Stimulated activated CD4-positive, alpha-beta T cell treated with anti-CD3 and anti-CD28 coated beads, Interleukin-15, amount 100 ng/mL, for 48 hours (primary cell): ENCODE results near the gene VSNL1.

Experiments used
- DNase-seq, 2 donors: peaks; one replicate each; pipeline ENCODE4 v3.0.0-alpha.2; 2020; ENCODE audit warnings: low read depth in 2 of 2

The VSNL1 gene

DNA sequence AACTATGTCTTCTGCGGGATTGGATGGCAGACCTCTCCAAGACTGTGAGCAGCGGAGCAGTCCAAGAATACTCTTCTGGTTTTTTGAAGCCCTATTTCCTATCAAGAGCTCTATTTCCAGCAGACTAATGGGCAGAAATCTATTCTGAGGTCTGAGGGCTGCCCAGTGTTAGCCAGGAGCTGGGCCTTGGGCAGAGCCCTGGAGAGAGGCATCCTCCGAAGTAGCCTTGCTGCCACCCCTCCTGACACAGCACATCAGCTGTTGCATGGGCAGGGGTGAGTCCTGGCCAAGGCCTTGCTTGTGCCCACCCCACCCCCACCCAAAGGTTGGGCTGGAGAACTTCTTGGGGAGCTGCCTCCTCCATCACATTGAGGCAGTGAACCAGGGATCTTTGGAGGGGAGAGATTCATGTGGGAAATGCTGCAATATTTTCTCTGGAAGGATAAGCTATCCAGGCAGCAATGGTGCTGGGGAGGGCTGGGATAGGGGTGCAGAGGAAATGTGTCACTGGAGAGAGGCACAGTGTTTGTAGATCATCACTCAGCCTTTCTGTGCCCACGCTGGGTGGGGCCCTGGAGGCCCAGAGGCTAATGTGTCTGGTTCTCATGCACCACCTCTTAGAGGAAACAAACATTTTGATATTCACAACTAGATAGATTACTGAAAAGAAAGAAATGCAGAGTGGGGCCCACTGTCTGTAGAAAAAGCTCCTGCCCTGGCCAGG lies 104.7 kb downstream of the VSNL1 start:
- no peak for DNase-seq

DNA sequence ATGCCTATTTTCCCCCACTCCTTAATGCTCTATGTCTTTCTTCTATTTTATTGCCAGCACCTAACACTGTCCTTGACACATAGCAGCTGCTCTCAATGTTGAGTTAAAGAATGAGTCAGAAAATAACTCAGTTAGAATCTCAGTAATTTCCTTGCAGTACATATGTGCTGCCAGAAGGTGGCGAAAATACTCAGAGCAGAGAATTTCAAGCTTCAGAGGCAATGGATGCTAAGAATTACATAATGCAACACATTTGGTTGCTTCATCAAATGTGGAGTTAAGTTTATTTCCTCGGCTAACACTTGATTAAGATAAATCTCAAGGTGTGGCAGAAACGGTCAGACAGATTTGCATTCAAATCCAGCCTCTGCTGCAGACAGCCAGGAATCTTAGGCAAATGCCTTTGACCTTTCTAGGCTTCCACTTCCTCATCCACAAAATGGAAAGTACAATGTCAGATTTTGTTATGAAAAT lies 105.6 kb downstream of the VSNL1 start:
- DNase-seq, result peak in 1 of 2 donors; percentile 42

DNA sequence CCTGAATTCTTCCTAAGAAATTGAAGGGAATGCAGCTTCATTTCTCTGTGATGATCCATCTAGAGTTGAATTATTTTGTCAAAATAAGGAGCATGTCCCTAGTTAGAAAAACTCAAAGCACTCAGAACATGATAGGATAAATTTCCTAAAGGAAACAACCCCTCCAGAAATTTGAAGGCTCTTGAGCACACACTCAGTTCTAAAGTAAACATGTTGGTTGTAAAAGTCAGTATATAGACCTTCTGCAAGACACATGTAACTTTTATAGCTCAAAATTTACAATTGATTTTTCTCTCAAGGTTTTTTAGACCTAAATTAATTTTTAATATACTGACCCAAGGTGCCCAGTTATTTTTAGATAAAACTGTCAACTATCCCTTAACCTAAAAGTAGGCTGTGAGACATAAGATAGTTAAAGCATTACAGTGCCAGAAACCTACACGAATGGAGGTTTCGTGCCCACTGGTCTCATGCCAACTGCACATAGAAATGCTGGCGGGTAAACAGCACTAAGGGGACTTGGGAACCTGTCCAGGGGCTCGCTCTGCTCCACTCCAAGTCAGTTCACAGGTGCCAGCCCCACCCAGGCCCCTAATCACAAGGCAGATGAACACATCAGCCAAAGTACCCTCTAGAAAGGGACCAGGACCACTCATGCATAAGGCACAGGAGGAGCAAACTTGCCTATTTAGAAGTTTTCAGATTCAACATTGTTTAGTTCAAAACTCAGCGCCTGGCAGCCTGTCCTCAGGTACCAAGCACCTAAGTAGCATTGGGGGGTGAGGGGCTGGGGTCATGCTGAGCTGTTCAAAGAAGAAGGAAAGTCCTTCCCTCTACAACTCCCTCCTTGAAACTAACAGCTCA lies 106.6 kb downstream of the VSNL1 start:
- DNase-seq, result no peak

- DNase-seq, result no peak
Observed at GRCh38 chr2:17648581-17648980, 108.1 kb downstream of the VSNL1 start.

DNA sequence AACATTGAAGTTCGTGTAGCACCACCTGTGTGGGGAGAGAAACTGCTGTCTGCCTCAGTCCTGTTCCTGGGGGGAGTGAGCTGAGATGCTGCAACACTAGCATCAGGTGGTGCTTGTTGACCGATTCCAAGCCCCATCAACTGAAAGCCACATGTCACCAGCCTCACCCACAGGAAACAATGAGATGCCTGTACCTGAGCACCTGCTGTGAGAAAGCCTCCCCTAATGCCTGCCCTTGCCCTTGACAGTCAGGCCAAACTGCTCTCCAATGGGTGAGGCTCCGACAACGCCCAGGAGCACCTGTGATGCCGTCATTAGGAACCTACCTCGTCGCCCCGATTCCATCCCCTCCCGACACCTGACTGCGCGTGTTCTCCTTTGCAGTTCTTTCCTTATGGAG lies 108.5 kb downstream of the VSNL1 start:
- DNase-seq, result no peak

- no peak for DNase-seq
Observed at GRCh38 chr2:17652681-17653394, 112.3 kb downstream of the VSNL1 start.

DNA sequence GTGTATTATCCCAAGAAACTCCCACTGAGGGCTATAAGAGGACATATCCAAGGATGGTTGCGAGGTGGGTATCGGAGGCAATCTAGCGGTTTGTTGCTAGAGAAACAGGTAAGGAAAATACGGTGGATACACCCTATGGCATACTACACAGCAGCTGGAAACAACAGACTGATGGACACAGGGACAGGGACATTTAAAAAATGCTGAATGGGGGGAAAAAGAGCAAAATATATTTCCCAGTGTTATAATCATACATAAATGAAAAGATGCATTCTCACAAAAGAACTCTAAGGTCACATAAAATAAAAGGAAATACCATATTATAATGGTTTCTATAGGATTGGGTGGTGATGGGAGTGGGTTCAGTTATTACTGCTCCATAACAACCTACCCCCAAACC lies 117.3 kb downstream of the VSNL1 start:
- DNase-seq, result no peak

DNA sequence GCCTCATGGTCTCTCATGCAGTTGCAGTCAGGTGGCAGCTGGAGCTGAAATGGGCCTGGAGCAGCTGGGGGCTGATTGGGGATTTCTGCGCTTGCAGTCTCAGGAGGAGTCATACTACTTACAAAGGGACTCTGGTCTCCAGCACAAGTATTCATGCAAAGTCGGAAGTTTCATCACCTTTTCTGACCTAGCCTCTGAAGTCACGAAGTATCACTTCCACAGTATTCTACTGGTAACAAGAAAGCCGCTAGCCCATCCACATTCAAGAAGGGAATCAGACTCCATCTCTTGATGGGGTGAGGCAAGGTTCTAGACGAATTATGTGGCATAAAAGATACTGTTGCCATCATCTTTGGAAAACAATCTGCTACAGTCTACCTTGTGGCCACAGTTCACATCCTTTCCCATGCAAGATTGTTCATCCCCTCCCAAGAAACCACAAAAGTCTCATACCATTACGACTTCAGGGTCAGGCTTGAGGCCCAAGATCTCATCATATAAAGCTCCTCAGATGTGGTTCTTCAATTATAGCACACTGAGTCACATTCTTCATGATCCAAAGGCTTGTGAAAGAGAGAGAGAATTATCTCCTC lies 117.9 kb downstream of the VSNL1 start:
- DNase-seq, result no peak

DNA sequence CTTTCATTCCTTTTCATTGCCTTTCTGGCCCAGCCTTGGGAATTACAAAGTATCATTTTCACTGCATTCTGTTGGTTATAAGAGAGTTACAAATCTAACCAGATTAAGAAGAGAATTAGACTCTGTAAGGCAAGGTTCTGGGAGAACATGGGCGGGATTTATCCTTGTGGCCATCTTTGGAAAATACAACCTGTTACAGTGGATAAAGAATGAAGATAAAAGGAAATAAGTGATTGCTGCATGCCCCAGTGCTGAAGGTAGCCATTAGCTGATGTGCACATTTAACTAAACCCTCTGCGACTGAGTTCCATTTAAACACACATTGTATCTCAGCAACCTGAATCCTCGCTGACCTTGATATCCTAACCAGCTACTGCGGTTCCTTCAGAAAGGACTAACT lies 119.7 kb downstream of the VSNL1 start:
- no peak for DNase-seq

- no peak for DNase-seq
Observed at GRCh38 chr2:17661460-17661859, 121.0 kb downstream of the VSNL1 start.

DNA sequence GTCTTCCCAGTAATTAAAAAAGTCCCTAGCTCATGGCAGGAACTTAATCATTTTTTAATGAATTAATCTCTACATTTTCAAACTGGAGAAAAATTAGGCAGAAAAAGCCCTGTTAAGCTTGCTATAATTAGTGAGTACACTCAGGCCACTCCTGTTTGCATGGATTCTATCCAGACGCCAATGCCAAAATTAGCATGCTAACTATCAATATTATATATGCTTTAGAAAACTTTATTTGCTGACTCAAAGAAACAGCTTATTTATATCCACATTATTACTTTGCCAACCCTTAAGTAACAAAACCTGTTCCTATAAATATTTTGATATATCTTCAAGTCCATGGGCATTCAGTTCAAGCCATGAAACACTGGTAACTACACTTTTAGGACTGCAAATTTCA lies 122.2 kb downstream of the VSNL1 start:
- DNase-seq, result no peak

GRCh38 chr2:17664534-17664933 lies 124.0 kb downstream of the VSNL1 start:
- DNase-seq, result no peak

DNA sequence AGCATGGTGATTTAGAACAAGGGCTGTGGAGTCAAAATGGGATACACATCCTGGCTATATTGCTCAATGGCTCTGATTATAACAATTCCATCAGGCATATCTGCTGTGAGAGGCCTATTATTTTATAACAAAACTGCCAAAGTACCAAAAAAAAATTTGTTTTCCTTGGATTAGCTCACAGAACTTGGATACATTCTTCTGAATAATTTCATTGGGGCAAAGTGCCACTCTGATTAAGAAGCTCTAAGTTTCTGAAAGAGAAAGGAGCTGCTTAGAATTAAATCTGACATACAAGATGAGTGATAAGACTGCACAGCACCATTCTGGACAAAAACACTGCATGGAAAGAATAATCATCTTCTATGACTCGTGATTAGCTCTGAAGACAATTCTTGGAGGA lies 127.4 kb downstream of the VSNL1 start:
- DNase-seq, result no peak

DNA sequence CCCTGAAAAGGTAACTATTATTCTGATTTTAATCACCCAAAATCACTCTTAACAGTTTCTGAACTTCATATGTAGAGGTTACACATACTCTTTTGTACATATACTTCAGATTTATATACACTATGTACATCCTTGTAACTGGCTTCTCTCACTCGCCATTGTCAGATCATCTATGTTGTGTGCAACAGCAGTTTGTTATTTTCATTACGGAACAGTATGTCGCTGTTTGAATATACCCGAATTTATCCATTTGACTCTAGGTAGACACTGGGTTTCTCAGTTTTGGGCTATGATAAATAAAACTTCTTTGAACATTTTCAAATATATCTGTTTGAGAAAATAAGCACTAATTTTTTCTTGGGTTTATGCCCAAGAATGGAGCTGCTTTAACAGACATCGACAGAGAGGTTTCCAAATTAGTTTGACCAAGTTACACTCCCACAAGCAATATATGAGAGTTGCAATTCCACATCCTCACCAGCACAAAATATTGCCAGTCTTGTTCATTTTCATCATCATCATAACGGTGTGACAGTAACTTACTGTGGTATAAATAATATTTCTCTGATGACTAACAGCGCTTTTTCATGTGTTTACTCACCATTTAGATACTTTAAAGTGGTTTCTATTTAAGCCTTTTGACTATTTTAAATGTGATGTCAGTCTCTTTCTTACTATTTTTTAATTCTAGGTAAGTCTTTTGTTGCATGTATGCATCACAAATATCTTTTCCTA lies 132.3 kb downstream of the VSNL1 start:
- DNase-seq, result no peak

GRCh38 chr2:17674817-17675216 lies 134.3 kb downstream of the VSNL1 start:
- no peak for DNase-seq

DNA sequence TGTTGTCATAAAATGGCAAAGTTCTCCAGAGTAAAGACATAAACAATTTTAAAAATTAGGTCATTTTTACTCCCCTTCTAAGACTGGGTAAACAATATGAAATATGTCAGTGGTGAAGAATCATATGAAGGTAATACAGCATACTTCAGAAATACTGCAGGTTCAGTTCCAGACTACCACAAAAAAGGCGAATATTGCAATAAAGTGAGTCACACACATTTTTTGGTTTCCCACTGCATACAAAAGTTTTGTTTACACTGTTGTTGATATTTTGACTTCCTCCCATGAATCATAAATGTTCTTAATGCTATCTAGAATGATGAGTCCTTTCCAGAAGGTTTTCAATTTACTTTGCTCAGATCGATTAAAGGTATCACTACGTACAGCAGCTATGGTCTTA lies 139.6 kb downstream of the VSNL1 start:
- DNase-seq, result no peak

DNA sequence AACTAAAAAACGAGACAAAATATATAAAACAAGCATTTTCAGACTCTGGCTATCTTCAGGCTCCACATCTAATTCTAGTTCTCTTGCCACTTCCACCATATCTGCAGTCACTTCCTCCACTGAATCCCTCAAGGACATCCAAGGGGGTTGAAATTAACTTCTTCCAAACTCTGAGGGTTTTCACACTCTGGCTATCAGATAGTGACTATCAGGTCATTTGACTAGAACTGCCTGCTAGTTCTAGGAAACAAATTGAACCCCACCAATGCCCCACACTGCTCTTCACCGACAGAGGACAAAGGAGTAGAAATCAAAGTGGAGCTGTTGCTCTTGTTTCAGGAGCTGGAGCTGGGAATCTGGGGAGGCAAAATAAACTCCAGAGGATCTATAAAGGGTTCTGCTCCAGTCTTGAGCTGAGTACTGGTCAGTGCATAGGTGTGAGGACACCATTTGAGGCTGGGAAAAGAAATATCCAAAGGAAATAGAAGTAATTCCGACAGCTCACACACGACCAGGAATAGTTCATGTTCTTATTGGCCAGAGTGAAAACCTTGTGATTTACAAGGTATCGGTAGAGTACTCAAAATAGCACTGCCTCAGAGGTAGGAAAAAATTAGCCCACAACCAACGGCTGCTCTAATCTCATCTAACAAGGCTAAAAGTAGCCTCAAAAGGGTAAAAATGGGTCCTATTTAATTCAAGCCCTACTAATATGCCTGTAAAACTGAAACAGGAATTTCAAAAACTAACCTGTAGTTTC lies 141.8 kb downstream of the VSNL1 start:
- no peak for DNase-seq

GRCh38 chr2:17683981-17684380 lies 143.5 kb downstream of the VSNL1 start:
- DNase-seq, result no peak

DNA sequence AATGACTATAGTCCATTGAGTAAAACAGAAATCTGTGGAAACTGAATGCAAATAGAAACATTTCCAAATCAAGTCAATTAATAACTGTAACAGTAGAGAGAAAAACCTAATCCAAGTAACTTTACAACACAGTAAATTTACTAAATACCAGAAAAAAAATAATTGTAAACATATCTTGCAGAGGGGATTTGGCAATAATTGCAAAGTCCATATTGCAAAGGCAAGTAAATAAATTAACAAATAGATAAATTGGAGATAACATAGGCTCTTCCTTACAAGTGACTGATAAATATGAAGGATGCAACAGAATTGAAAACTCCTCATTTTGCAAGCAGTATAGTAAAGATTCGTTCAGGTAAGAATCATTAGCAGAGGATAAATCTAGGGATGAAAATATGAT lies 148.1 kb downstream of the VSNL1 start:
- no peak for DNase-seq

- DNase-seq, result no peak
Observed at GRCh38 chr2:17689010-17689409, 148.5 kb downstream of the VSNL1 start.

DNA sequence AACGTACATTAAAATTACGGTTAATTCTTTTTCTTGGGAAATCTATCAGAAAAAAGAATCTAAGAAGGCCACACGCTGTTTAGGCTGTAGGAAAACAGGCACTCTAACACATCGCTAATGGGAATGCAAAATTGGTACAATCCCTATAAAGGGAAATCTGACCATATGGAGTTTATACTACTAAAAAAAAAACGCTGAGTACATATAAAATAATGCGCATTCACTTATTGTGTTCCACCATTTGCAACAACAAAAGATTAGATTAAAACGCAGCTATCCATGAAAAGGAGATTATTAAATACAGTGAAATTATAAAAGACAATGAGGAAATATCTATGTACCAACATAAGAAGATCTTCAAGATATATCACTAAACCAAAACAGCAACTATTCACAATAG lies 150.3 kb downstream of the VSNL1 start:
- DNase-seq, result no peak
